Sigmoid colon (tissue), 7 donors: ENCODE data around the gene ACSL6. TPM values are rescaled to one million over a fixed set of nuclear protein-coding genes. Genes with fewer than 3 reads are reported as not detected.

Source experiments
- DNase-seq: peaks from one replicate; pipeline ENCODE4 v3.0.0-alpha.2; 2019
- H3K27ac ChIP-seq, 4 donors: fragments of 200-600 bp; sonication (generic); one replicate each; pipeline ENCODE4 v1.5.1; 2016 to 2019; ENCODE audit warnings: mild to moderate bottlenecking in 1 of 4
- H3K27me3 ChIP-seq, 3 donors: fragments of 200-600 bp; sonication (generic); one replicate each; pipeline ENCODE4 v1.5.1; 2019; ENCODE audit warnings: mild to moderate bottlenecking in 1 of 3
- H3K36me3 ChIP-seq, 4 donors: fragments of 200-600 bp; sonication (generic); one replicate each; pipeline ENCODE4 v1.5.1; 2016 to 2019
- H3K4me1 ChIP-seq, 4 donors: fragments of 200-600 bp; sonication (generic); one replicate each; pipeline ENCODE4 v1.5.1; 2017 to 2019
- H3K4me3 ChIP-seq, 4 donors: fragments of 200-600 bp; sonication (generic); one replicate each; pipeline ENCODE4 v1.5.1; 2017 to 2019; ENCODE audit warnings: mild to moderate bottlenecking in 2 of 4, moderate library complexity in 1 of 4
- H3K9me3 ChIP-seq, 4 donors: fragments of 200-600 bp in 3 of 4; sonication (generic) in 3 of 4; one replicate each; pipeline versions ENCODE4 v1.5.1 to v1.6.1; 2013 to 2019
- EP300 ChIP-seq, 4 donors: sonication (generic); formaldehyde crosslinking; IDR thresholded peaks; one replicate each; pipeline ENCODE4 v1.6.1; 2017; ENCODE audit warnings: antibody characterized with exemption in 4 of 4
- POLR2A ChIP-seq, 2 donors: fragments of 450-650 bp; IDR thresholded peaks; one replicate each; pipeline ENCODE4 v1.6.1; 2016; ENCODE audit warnings: antibody characterized with exemption in 2 of 2, mild to moderate bottlenecking in 2 of 2, moderate library complexity in 2 of 2
- POLR2AphosphoS5 ChIP-seq, 4 donors: sonication (generic); formaldehyde crosslinking; IDR thresholded peaks; one replicate each; pipeline ENCODE4 v1.6.1; 2017; ENCODE audit warnings: antibody characterized with exemption in 4 of 4
- whole genome bisulfite sequencing, 2 donors: extraction: QIAGEN DNeasy Blood & Tissue Kit; methylation state at CpG; one replicate each; pipeline ENCODE4 v1.1.7; 2013; 5-methylcytosine and 5-hydroxymethylcytosine counted together
- intact Hi-C: fragments of 100-400 bp; cut with DNase I; formaldehyde crosslinking; loops from one replicate; pipeline ENCODE4 v1.15.1; 2023
- polyA plus RNA-seq, 3 donors: library from polyadenylated mRNA; stranded (reverse); fragments of 200-250 nt; gene quantifications; one replicate each; pipeline ENCODE4 v1.2.3, GENCODE V29; 2013
- total RNA-seq, 4 donors: library from RNA; depleted of rRNA; stranded (reverse); fragments of >200 nt; gene quantifications; one replicate each; pipeline ENCODE4 v1.1.0, GENCODE V29; 2016
- TF ChIP-seq, protein P1 (sequence below), 4 experiments: fragments of 450-650 bp in 3 of 4; fragments of 200-600 bp in 1 of 4; IDR thresholded peaks; one replicate each; pipeline ENCODE4 v1.5.1; 2016 to 2019; ENCODE audit warnings: antibody characterized with exemption in 4 of 4, mild to moderate bottlenecking in 3 of 4, moderate library complexity in 2 of 4
- donor health status: healthy with polysubstance abuse.
- donor health status: Bipolar disorder and iron deficiency.
- donor health status: healthy.

The ACSL6 gene
- total and polyA plus RNA-seq, 7 donors, result 0.16 to 5.5 (median 1.8) TPM; not detected in 2

DNA sequence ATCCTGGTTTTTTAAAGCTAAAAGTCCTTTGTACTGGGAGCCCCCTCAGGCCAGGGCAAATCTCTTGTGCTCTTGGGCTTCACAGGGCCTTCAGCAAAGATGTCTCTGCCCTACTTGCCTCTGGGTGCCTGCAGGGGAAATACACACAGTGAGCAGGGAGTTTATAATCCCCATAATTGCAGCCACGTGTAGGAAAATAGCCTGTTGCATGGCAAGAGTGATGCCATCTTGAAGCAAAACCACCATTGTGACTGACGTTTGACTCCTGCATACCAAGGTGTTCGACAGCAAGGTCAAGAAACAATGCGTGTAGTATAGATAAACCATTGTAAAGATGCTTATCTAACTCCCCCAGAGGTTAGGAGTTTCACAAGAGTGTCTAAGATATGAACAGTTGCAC is 37.6 kb upstream of the ACSL6 start:
- Histone ChIP-seq H3K27me3 (no peaks in the 10 kb centered on the region), H3K4me3 (no peak overlapping the region), H3K27ac (no peak overlapping the region), H3K4me1 (no peaks in the 10 kb centered on the region), H3K36me3 (no peaks in the 10 kb centered on the region), H3K9me3 (no peaks in the 10 kb centered on the region)
- no peak for TF ChIP-seq POLR2A (IDR thresholded peaks at IDR 0.05)
- no peak for TF ChIP-seq EP300 (IDR thresholded peaks at IDR 0.05)
- TF ChIP-seq, protein P1, sequence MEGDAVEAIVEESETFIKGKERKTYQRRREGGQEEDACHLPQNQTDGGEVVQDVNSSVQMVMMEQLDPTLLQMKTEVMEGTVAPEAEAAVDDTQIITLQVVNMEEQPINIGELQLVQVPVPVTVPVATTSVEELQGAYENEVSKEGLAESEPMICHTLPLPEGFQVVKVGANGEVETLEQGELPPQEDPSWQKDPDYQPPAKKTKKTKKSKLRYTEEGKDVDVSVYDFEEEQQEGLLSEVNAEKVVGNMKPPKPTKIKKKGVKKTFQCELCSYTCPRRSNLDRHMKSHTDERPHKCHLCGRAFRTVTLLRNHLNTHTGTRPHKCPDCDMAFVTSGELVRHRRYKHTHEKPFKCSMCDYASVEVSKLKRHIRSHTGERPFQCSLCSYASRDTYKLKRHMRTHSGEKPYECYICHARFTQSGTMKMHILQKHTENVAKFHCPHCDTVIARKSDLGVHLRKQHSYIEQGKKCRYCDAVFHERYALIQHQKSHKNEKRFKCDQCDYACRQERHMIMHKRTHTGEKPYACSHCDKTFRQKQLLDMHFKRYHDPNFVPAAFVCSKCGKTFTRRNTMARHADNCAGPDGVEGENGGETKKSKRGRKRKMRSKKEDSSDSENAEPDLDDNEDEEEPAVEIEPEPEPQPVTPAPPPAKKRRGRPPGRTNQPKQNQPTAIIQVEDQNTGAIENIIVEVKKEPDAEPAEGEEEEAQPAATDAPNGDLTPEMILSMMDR (IDR thresholded peaks at IDR 0.05), result no peak
- no peak for TF ChIP-seq POLR2AphosphoS5 (IDR thresholded peaks at IDR 0.05)
- WGBS, 2 donors, result 37 to 59% methylated on average over 4 of the region's 4 CpGs
- intact Hi-C loops, result no loop called here
- no peak for DNase-seq

DNA sequence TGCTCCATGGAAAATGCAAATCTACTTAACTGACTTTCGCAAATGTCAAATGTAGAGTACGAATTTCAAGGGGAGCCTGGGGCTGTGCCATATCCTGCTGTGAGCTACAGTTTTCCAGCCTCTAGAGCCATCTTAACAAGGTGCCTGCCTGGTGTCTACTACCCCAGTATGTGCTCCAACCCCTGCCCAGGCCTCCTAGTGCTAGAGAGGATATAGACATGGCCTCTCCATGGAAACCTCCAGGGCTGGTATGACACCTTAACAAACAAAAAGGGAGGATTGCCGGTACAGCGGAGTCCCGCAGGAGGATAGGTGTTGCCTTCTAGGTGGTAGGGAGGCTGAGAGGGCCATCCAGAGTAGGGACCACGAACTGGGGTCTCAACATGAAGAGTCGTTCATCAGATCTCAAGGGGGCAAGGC is 35.4 kb upstream of the ACSL6 start:
- WGBS, 2 donors, result 84 to 87% methylated on average over 7 of the region's 7 CpGs
- no peaks in the 10 kb centered on the region for H3K4me1 ChIP-seq
- peaks cover 0 to 10% (median 0%) of the 10 kb centered on the region in 3 donors for H3K27me3 ChIP-seq
- DNase-seq, result no peak
- intact Hi-C loops, result no loop called here
- no peaks in the 10 kb centered on the region for H3K36me3 ChIP-seq
- no peak overlapping the region for H3K4me3 ChIP-seq
- H3K9me3 ChIP-seq, result no peaks in the 10 kb centered on the region
- TF ChIP-seq EP300 (IDR thresholded peaks at IDR 0.05) (no peak), POLR2A (IDR thresholded peaks at IDR 0.05) (no peak), POLR2AphosphoS5 (IDR thresholded peaks at IDR 0.05) (no peak)
- TF ChIP-seq, protein P1 (IDR thresholded peaks at IDR 0.05), result no peak
- no peak overlapping the region for H3K27ac ChIP-seq

DNA sequence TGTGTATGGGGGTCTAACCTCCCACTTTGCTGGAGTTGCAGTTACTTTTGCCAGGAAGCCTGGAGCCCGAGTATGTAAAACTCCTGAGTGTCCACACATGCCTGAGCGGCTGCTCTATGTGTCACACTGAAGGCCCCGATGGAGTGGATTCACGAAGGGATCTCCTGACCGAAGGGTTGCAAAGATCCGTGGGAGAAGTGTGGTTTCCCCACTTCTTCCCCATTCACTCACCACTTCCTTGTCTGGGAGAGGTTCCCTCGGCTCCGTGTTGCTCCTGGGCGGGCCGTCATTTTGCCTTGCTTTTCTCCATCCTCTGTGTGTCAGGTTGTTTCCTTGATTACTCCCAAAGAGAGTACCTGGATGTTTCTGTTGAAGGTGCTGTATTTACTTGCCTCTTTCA is 32.7 kb upstream of the ACSL6 start:
- Histone ChIP-seq H3K4me3 (no peak overlapping the region), H3K27me3 (peaks cover 0 to 10% (median 0%) of the 10 kb centered on the region in 3 donors), H3K27ac (no peak overlapping the region), H3K4me1 (no peaks in the 10 kb centered on the region), H3K36me3 (no peaks in the 10 kb centered on the region), H3K9me3 (no peaks in the 10 kb centered on the region)
- TF ChIP-seq POLR2AphosphoS5 (IDR thresholded peaks at IDR 0.05) (no peak), POLR2A (IDR thresholded peaks at IDR 0.05) (no peak), EP300 (IDR thresholded peaks at IDR 0.05) (no peak)
- TF ChIP-seq, protein P1 (IDR thresholded peaks at IDR 0.05), result no peak
- no peak for DNase-seq
- 72 to 78% methylated on average over 10 of the region's 10 CpGs for WGBS, 2 donors
- intact Hi-C loops, result no loop called here

DNA sequence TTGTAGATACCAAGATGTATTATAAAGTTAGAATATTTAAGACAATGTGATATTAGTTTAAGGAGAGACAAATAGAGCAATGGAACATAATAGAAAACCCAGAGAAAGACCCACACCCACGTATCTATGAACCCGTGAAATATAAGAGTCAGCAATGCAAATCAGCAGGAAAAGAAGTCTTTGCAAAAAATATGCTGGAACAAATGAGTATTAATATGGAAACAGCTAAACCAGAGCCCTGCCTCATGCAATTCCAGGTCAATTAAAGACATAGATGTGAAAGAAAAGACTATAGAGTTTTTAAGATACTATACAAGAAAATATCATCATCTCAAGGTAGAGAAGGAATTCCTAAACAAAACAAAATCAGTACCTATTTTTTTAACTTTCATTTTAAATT is 25.9 kb upstream of the ACSL6 start:
- no peak overlapping the region for H3K4me3 ChIP-seq
- no peak for DNase-seq
- H3K27me3 ChIP-seq, result no peaks in the 10 kb centered on the region
- H3K36me3 ChIP-seq, result no peaks in the 10 kb centered on the region
- H3K9me3 ChIP-seq, result no peaks in the 10 kb centered on the region
- intact Hi-C loops, result no loop called here
- 16 to 49% methylated on average over 2 of the region's 2 CpGs for WGBS, 2 donors
- no peaks in the 10 kb centered on the region for H3K4me1 ChIP-seq
- TF ChIP-seq POLR2AphosphoS5 (IDR thresholded peaks at IDR 0.05) (no peak), POLR2A (IDR thresholded peaks at IDR 0.05) (no peak), EP300 (IDR thresholded peaks at IDR 0.05) (no peak)
- TF ChIP-seq, protein P1 (IDR thresholded peaks at IDR 0.05), result no peak
- H3K27ac ChIP-seq, result no peak overlapping the region

DNA sequence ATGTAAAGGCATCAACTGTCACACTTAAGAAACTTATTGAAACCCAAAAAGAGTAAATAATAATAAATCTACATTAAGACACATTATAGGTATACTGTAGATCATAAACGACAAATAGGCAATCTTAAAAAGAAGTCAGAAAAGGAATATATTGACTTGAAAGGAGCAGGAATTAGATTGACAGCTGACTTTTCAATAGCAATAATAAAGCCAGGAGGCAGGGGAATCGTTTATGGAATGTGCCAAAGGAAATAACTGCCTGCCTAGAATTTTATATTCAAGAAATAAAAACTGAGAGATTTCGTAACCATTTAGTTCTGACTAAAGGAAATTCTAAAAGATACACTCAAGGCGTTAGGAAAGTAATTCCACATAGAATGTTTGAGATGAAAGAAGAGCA is 21.7 kb upstream of the ACSL6 start:
- H3K27me3 ChIP-seq, result no peaks in the 10 kb centered on the region
- no peaks in the 10 kb centered on the region for H3K4me1 ChIP-seq
- H3K27ac ChIP-seq, result no peak overlapping the region
- WGBS, 2 donors, result 59 to 64% methylated on average over 4 of the region's 4 CpGs
- TF ChIP-seq POLR2A (IDR thresholded peaks at IDR 0.05) (no peak), EP300 (IDR thresholded peaks at IDR 0.05) (no peak), POLR2AphosphoS5 (IDR thresholded peaks at IDR 0.05) (no peak)
- TF ChIP-seq, protein P1 (IDR thresholded peaks at IDR 0.05), result no peak
- intact Hi-C loops, result no loop called here
- no peak for DNase-seq
- no peak overlapping the region for H3K4me3 ChIP-seq
- H3K36me3 ChIP-seq, result no peaks in the 10 kb centered on the region
- H3K9me3 ChIP-seq, result no peaks in the 10 kb centered on the region
